Fibroblast of the aortic adventitia (primary cell): ENCODE measurements around the gene WDR48. TPM values are rescaled to one million over a fixed set of nuclear protein-coding genes. Genes with fewer than 3 reads are reported as not detected.

Experiments
- DNase-seq: peaks from one replicate; pipeline ENCODE4 v3.0.0-alpha.2; 2010; ENCODE audit warnings: low read depth
- H3K4me3 ChIP-seq: 2 replicates; pipeline ENCODE4 v1.5.1; 2011; ENCODE audit warnings: low read depth, mild to moderate bottlenecking, control low read depth, low read length, moderate library complexity
- total RNA-seq: library from RNA; depleted of rRNA; stranded (reverse); fragments of >200 nt; gene quantifications from 2 replicates; pipeline ENCODE4 v1.2.3, GENCODE V29; 2012; ENCODE audit warnings: low replicate concordance
- TF ChIP-seq, protein P1 (sequence below): IDR thresholded peaks from 2 replicates; pipeline ENCODE4 v1.5.1; 2011; ENCODE audit warnings: mild to moderate bottlenecking, low read length, control low read depth, inconsistent platforms; ENCODE audit not compliant: insufficient read depth

WDR48 gene
- total RNA-seq, result 30.1 and 41.3 TPM in 2 replicates

DNA sequence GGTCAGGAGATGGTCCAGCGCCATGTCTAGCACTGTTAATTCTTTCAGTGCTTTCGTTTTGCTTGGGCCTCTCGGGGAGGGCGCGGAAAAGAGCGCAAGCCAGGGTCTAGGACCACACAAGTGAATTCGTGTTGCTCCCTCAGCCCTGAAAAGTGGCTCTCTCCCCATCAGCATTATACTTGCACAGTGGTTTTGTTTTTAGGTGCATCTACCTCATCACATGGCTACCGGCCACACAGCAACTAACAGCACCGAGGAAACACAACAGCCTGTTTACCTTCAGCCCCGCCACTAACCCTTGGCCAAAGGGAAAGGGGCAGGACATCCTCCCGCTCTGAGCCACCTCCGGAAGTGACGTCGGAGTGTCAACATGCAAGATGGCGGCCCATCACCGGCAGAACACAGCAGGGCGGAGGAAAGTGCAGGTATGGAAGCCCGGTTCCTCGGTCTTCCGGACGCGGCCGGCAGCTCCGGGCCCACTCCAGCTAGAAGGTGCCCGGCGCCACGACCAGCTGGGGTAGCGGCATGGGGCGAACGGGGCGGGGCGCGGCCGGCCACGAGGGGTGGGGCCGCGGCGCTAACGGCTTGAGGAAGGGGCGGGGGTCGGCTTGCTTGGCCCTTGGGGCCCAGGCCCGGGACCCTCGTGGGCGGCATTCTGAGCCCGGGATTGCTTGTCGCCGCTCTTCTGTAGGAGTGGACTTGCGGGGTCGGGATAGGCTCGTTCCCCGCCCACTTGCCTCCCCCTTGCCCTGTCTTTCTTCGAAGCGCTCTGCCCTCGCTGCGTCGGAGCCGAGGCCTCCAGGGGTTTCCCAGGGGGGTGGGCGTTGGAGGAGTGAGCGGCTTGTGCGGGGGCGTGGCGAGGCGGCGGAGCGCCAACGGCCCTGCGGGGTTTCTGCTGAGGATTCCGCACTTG, at the start of gene WDR48, which contains the start of gene SCN11A:
Gene WDR48 (plus strand): TSS at position 368 of the 913 bp plus-strand sequence. CDS start 10 bp downstream, at position 378.
Gene SCN11A (minus strand): TSS at position 296 of the 913 bp plus-strand sequence. CDS start 101,582 bp downstream, outside the sequence.
- TF ChIP-seq, protein P1, sequence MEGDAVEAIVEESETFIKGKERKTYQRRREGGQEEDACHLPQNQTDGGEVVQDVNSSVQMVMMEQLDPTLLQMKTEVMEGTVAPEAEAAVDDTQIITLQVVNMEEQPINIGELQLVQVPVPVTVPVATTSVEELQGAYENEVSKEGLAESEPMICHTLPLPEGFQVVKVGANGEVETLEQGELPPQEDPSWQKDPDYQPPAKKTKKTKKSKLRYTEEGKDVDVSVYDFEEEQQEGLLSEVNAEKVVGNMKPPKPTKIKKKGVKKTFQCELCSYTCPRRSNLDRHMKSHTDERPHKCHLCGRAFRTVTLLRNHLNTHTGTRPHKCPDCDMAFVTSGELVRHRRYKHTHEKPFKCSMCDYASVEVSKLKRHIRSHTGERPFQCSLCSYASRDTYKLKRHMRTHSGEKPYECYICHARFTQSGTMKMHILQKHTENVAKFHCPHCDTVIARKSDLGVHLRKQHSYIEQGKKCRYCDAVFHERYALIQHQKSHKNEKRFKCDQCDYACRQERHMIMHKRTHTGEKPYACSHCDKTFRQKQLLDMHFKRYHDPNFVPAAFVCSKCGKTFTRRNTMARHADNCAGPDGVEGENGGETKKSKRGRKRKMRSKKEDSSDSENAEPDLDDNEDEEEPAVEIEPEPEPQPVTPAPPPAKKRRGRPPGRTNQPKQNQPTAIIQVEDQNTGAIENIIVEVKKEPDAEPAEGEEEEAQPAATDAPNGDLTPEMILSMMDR, result no peak
- peak within 1 kb of the TSS; percentile 81 for H3K4me3 ChIP-seq
- peak; percentile 90 for DNase-seq

DNA sequence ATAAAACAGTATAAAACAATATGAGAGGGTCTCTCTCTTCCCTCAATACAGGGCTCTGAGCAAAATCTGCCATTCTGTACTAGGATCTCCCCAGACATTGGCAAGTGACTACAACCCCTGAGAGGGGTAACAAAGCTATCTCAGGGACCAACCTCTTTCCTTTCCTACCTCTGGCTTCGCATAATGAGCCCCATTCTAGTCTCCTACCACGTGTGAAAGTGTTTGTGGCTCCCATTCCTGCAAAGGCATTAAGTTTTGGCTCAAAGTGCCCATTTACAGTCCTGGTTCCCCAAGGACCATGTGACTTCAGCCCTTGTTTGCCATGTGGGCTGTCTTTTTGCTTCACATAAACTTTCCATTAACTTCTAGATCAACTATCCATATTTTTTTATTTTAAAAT, 46.5 kb upstream of the WDR48 start:
- TF ChIP-seq, protein P1, result no peak
- DNase-seq, result no peak
- no peak overlapping the region for H3K4me3 ChIP-seq

- TF ChIP-seq, protein P1, result no peak
- H3K4me3 ChIP-seq, result no peak overlapping the region
- DNase-seq, result no peak
Observed at GRCh38 chr3:39011191-39011736, 40.6 kb upstream of the WDR48 start.

DNA sequence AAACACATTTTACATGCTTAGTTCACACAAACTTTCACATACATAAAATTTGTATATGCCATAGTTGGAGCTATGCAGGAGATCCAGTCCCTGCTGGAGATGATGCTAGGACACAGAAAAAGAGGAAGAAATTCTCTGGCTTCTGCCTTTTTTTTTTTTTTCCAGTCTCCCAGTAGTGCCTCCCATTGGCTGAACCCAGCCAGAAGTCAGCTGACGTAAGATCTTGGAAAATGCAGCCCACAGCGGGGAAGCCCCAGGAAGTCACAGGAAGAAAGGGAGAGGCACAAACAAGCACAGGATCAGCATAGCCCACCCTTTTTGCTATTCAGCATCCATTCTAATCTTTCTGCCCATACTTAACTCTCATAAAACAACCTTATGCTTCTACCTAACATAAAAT, 38.5 kb upstream of the WDR48 start:
- DNase-seq, result no peak
- TF ChIP-seq, protein P1, result no peak

GRCh38 chr3:39013921-39014509, 37.8 kb upstream of the WDR48 start:
- H3K4me3 ChIP-seq, result no peak overlapping the region
- TF ChIP-seq, protein P1, result no peak
- no peak for DNase-seq

More for the DNA sequence above, 38.5 kb upstream of the WDR48 start:
- H3K4me3 ChIP-seq, result no peak overlapping the region

- no peak overlapping the region for H3K4me3 ChIP-seq
- TF ChIP-seq, protein P1, result no peak
- no peak for DNase-seq
Observed at GRCh38 chr3:39015418-39015817, 36.4 kb upstream of the WDR48 start.
